ENCODE measurements around the gene TANGO2.

TANGO2 gene

DNA sequence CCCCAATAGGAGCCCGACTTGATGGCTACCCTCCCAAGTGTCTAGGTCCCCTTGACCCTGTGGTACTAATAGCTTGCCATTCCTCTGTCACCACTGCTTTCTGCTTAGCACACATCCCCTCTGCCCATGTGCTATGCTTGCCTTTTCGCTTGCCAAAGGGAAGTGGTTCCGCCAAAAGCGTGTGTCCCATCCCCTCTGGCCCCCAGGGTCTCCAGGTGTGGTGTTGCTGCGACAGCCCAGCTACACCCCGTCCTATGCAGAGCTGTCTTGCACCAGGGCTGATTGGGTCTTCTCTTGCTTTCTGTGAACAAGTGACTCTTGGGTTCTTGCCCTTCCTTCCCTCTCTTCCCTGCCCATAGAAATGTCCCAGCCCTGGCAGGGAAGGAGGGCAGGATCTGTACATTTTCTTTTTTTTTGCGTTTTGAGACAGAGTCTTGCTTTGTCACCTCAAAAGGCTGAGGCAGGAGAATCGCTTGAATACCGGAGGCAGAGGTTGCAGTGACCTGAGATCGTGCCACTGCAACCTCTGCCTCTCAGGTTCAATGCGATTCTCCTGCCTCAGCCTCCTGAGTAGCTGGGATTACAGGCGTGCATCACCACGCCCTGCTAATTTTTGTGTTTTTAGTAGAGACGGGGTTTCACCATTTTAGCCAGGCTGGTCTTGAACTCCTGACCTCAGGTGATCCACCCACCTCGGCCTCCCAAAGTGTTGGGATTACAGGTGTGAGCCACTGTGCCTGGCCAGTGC is 3.9 kb downstream of the TANGO2 start:
- DNase-seq (ENCODE audit: extremely low read depth in 1 of 2, low read depth in 1 of 2): no peak

DNA sequence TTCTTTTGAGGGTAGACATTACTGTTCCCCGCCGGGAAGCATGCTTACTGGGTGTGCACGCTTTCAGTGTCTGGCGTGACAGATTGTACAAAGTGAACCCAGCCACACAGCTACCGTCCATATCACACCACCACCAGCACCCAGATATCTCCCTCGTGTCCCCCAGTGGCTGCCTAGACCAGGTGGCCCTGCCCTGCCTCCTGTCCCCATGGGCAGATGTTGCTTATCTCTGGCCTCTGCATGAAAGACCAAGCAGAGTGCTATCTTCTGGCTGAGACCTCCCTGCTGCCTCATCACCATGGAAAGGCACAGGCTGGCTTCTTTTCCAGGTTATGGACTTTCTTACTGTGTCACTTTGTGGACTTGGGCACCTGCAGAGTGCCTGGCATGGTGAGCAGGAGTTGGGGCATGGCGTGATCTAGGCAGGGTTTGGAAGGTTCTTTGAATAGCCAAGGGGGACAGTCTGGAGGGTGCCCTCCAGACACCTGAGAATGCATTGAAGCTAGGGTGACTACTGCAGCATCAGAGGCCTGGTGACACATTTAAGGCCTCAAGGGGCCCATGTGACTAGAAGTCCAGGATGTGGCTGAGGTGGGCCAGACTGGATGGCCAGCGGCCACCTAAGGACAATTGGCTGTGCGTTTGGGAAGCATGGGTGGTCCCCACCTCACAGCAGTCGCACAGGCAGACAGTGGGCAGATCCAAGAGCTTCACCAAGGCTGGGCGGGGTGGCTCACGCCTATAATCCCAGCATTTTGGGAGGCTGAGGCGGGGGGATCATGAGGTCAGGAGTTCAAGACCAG is 4.7 kb downstream of the TANGO2 start:
- DNase-seq (ENCODE audit: extremely low read depth in 1 of 2, low read depth in 1 of 2): no peak

DNA sequence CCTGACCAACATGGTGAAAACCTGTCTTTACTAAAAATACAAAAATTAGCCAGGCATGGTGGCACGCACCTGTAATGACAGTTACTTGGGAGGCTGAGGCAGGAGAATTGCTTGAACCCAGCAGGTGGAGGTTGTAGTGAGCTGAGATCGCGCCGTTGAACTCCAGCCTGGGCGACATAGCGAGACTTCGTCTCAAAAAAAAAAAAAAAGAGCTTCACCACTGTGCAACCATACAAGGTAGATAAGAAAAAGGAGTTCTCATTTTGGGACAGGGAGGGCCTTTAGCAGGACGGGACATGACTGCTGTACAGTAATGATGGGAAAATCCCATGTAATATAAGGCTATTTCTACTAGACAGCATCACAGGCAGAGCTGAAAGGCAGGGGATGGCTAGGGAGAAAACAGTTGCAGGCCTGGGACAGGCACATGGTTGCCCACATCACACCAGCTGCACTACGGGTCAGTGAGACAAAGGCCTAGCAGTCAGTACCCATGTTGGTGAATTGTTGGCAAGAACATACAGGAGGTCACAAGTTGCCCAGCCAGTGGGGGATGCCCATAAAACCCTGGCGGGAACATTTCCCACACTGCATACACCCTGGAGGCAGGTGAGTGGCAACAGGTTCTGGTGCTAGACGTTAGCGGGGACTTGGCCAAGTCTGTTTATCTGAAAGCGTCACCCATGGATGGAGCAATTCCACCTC is 5.4 kb downstream of the TANGO2 start:
- no peak for DNase-seq (ENCODE audit: extremely low read depth in 1 of 2, low read depth in 1 of 2)

DNA sequence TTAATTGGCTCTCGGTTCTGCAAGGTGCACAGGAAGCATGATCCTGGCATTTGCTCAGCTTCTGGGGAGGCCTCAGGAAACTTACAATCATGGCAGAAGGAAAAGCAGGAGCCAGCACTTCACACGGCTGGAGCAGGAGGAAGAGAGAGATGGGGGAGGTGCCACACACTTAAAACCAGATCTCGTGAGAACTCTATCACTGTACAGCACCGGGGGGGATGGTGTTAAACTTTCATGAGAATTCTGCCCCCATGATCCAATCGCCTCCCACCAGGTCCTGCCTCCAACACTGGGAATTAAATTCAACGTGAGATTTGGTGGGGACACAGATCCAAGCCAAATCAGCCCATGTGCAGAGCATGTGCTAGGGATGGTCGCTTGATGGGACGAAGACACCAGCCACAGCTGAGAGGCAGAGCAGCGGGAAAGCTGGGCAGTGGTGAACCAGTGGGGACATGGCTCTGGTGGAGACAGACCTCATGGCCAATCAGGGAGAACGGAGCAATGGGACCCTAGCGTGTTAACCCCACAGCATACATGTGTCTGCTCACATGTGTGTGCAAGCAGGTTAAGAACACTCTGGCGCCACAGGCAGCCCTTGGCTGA is 6.2 kb downstream of the TANGO2 start:
- no peak for DNase-seq (ENCODE audit: extremely low read depth in 1 of 2, low read depth in 1 of 2)

DNA sequence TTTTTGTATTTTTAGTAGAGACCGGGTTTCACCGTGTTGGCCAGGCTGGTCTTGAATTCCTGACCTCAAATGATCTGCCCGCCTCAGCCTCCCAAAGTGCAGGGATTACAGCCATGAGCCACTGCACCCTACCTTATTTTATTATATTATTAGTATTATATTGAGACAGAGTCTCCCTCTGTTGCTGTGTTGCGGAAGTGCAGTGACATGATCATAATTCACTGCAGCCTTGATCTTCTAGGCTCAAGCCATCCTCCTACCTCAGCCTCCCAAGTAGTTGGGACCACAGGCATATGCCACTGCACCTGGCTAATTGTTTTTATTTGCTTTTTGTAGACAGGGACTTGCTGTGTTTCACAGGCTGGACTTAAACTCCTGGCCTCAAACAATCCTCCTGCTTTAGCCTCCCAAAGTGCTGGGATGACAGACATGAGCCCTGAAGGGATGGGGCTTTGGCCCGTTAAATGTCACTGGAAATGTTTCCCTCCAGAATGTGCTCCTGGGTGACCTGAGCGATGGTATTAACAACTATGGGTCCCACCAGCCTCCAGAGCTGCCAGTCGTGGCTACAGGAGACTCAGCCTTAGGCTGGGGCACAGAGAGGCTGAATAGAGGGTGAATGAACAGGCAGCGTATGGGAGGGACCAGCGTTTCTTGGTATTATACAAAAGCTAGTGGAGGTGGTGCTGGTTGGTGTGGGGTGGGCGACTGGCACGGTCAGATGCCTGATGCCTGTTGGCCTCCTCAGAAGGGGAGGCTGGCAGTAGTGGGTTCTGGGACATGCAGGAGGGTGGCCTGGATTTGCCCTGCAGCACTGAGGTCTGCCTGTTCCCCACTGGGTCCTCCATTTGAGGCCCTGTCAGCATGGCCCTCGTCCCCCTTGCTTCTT is 7.3 kb downstream of the TANGO2 start:
- DNase-seq (ENCODE audit: extremely low read depth in 1 of 2, low read depth in 1 of 2): no peak

DNA sequence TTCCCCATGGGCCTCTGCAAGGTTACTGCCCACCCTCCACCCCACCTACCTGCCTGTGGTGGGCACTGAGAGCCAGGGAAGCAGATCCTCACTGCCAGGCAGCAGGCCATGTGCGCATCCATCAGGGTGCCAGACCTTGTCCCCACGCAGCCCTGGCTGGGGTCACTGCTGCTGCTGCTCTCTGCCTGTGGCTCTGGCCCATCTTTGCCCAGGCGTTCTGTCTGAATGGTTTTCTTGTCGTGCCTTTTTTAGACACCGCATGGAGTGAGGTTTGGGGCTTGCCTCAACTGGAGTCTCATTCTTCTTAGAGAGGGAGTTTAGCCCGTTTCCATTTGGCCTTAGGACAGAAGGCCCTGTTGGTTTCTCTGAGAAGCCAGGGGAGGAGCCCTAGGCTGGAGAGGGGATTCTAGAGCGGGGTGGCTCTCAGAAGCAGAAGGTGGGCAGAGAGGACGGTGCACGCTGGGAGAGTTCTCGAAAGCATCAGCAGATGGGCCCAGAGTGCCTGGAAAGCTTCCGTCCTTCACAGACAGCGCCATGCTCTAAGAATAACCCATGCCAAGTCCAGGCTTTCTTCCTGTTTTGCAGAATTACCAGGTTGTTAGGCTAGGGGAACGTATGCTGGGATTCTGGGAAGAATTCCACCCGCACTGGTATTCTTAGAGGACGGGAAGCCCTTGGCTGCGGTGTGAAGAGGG is 8.1 kb downstream of the TANGO2 start:
- no peak for DNase-seq (ENCODE audit: extremely low read depth in 1 of 2, low read depth in 1 of 2)

DNA sequence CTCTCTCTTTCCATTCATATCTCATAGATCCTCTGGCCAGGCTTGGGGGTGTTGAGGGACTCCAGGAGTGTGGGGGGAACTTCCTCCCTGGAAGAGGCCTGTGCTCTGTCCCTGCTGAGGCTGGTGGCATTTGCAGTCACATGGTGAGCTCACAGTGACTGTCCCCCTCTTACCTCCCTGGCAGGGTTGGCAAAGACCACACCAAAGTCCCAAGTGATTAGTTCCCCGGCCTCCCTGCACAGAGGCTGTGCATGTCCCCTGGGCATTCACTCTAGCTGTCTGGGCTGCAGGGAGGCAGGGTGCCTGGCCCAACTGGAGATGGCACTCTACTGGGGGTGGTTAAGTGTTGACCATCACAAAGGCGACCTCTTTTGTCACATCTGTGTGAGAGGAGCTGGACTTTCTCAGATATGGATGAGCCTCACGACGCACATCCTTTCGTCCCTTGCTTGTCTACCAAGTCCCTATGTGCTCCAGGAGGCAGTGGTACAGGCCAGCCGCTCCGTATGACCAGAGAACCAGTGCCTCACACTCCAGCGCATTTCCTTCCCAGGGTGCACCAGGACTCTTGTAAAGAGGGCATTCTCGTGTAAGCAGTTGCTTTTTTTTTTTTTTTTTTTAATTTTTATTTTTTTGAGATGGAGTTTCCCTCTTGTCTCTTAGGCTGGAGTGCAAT is 8.8 kb downstream of the TANGO2 start:
- no peak for DNase-seq (ENCODE audit: extremely low read depth in 1 of 2, low read depth in 1 of 2)

DNA sequence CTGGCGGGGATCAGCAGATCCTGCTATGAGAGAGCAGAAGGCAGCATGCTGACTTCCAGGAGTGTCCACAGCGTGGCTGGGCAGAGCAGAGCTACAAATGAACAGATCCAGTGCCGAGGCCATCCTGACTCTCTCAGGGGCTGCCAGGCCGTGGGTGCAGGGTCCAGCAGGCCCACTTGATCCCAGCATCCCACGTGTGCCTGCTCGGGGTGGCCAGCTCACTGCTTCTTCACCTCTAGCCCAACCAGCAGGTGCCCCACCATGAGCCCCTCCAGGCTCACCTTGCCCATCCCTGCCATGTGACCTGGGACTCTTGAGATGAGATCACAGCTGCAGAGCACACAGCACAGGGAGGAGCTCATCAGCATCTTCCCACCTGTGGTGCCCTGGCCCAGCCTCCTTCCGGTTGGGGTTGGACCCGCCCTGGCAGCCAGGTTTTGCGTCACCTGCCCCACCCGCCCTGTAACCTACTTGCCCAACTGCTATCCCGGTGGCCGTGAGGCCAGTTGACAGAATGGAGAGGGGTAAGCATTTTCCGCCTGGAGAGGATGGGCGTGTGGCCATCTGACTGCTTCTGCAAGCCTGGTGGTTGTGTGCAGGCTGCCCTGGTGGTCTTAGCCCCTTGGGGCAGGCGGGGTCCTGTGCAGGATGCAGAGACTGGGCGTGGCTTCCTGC is 11.0 kb downstream of the TANGO2 start:
- DNase-seq (ENCODE audit: extremely low read depth in 1 of 2, low read depth in 1 of 2): no peak

DNA sequence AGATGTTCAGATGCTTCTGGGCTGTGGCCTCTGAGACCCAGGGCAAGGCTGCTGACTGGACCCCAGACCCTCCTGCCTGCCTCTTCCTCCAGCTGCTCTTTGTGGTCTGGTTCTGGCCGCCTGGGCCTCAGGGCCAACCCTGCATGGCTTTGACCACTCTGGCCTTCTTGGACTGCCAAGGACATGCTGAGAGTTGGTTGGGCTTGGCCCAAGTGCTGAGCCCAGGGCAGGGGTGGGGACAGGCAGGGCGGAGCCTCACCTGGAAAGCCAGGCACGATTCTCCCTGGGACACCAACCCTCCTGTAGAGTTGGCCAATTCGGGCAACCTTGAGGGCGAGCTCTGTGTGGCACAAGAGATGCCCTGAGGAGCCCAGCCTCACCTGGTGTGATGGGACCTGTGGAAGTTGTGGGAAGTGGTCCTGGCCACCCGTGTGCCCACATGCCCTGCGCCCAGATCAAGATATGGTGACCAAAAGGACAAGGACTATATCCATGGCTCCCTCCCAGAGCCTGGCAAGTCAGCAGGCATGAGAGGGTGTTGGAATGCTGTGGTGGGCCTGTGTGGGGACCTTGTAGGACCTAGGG is 11.6 kb downstream of the TANGO2 start:
- no peak for DNase-seq (ENCODE audit: extremely low read depth in 1 of 2, low read depth in 1 of 2)

DNA sequence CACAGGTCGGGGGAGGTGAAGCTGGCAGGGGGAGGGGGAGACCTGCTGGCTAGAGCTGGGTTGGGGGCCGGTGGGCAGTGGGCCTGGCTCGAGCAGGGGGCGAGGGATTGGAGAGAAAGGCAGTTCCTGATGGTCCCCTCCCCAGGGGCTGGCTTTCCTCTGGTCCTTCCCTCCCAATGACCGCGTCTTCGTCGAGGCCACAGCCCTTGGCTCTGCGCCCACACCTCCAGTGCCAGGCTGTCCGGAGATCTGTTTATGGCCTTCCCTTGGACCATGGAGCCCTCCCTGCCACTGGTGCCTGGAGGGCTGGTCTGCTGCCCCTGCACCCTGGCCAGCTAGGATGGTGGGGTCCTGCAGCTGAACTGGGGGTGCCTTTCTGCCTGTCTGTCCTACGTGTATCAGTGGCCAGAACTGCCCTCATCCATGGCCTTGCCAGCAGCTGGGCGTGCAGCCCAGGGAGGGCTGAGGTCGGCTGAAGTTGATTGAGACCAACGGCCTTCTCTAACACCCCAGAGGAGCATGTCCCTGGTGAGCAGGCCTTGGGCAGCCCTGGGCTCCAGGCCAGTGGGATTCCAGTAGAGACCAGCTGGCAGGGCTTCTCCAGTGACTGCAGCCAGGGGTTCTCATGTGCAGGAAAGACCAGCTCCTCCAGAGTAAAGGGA is 12.3 kb downstream of the TANGO2 start:
- no peak for DNase-seq (ENCODE audit: extremely low read depth in 1 of 2, low read depth in 1 of 2)

DNA sequence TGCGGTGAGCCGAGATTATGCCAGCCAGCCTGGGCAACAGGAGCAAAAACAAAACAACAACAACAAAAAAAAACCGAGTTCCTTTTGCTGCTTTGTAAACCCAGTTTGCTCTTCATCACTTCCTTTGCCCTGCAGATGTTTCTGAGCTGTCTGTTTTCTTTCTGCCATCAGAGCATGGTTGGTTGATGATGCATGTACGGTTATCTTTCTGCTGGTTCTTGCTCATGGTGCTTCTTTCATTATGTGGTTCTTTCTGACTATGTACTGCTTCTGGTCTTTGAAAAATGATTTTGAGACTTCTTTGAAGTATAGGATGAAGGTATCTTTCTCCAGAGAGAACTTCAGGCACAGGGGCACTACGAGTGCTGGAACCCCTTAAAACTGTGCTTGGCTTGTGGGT is 13.2 kb downstream of the TANGO2 start:
- no peak for DNase-seq (ENCODE audit: extremely low read depth in 1 of 2, low read depth in 1 of 2)

DNA sequence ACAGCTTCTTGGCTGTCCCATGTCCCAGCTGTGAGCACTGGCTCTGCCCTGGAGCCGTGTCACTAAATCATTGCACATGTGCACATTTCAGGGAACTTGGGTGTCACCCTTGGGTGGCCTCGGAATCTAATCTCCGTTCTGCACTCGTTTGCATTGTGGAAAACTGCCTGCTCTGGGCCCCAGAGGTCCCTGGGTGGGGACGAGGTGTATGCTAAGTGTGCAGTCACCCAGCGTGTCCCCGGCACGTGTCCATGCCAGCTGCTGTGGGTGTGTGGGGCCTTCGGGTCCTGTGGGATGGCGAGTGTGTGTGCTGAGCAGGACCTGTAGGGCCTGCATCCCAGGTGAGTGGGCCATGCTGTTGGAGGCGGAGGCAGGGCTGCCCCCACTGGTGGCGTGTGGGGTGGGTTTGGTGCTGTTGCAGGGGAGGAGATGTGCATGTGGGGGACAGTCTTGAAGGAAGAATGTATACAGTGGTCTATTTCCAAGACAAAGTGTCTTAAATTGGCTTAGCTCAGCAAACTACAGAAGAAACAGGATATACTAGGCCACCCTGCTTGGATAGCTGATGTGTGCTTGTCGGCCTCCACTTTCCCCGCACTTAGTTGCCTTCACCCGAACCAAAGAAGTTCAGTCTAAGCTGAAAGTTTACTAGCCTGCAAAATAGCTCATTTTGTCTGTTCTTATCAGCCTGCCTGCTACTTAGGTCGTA is 14.6 kb downstream of the TANGO2 start:
- no peak for DNase-seq (ENCODE audit: extremely low read depth in 1 of 2, low read depth in 1 of 2)

DNA sequence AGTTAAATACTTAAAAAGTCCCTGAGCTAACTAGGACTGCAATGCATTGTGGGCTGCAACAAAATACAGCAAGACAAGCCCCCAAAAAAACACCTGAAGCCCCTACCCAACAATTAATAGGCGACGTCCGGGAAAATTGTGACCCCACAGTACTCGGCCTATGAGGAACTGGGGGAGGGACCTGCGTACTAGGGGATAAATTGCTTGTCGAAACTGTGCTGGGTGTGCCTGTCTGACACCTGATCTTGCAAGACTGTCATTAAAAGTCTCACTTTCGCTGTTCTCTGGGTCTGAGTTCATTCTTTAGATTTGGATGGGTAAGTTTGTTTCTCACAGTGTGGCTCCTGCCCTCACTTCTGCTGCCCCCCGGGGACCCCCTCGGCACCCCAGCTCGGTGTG is 15.2 kb downstream of the TANGO2 start:
- DNase-seq (ENCODE audit: extremely low read depth in 1 of 2, low read depth in 1 of 2): no peak

DNA sequence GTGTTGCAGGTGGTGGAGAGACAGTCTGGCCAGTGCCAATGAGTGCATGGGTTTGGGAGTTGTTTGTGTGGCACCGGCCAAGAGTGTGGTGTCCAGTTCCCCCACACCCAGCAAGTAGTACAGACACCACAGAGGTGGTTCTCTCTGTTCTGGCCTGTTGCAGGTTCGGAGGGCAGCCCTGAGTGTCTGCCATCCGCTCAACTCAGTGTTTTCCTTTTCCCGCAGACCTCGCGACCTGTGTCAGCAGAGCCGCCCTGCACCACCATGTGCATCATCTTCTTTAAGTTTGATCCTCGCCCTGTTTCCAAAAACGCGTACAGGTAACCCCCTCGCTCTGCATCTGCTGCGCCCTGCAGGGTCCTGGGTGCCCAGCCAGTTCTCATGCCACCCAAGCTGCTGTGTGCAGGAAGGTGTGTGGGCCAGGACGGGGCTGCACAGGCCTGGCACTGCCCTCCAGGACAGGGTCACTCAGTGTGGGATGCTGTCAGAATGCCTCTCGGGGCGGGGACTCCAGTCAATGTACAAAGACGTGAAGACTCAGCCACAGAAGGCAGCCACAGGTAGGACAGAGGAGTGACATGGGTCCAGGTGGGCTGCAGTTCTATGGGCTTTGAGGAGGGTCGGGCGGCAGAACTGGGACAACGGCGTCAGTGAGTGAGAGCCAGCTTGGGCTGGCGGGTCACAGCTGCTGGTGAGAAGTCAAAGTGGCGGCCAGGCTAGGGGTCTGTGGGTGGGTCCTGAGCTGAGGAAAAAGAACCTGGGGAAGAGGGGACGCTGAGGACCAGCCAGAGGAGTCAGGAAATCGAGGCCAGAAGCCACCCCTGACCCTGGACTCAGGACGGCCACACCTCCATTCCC is 15.9 kb downstream of the TANGO2 start:
- no peak for DNase-seq (ENCODE audit: extremely low read depth in 1 of 2, low read depth in 1 of 2)

DNA sequence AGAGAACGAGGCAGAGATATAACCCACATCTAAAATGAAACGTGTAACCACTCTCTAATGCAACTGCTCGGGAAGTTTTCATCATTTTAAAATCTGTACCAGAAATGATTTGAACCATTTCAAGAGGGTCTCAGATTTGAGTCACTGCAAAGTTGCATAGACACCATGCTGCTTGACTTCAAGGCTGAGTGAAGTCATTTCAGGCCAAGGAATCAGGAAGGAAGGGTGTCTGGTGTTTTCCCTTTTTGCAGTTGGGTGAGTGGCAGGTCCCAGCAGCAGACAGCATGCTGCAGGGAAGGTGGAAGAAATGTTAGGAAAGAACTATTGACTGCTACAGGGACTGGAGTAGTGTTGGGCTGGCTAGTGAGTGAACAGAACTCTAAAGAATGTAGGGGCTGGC is 16.5 kb downstream of the TANGO2 start:
- no peak for DNase-seq (ENCODE audit: extremely low read depth in 1 of 2, low read depth in 1 of 2)

DNA sequence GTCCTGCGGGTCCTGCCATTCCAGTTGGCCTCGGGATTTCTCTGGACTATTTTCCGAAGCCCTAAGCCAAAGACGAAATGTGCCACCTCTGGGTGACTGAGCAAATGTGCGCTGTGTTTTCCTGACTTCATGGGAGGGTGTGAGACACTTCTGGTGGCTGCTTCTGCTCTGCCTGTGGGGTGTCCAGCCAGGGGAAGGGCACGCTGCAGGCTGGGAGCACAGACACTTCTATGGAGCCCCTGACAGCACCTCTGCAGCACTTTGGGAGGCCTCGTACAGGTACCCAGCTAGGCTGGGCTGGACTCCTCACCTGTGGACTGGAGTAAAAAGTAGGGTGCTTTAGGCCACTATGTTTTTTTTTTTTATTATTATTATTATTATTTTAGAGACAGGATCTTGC is 17.7 kb downstream of the TANGO2 start:
- no peak for DNase-seq (ENCODE audit: extremely low read depth in 1 of 2, low read depth in 1 of 2)
